GM21528 (cell line): ENCODE data around the gene TBC1D3I.
"Not testable (repeated sequence)": the region's sequence is repeated elsewhere in the genome, so short reads cannot be mapped to it uniquely, and the experiment has no call there.

Experiments
- ATAC-seq: cut with Tn5 transposase; IDR thresholded peaks from one replicate; pipeline ENCODE4 v1.9.1; 2021; ENCODE audit warnings: mild to moderate bottlenecking, moderate library complexity; ENCODE audit not compliant: unreplicated experiment, low FRiP score

TBC1D3I gene

GRCh38 chr17:36264470-36264869 is at the start of gene TBC1D3I:
Gene TBC1D3I, minus strand, starts transcription at chr17:36264570. Its CDS starts 1,585 bp downstream, at chr17:36262985.
- not testable (repeated sequence) for ATAC-seq

GRCh38 chr17:36295161-36295560 is 30.8 kb upstream of the TBC1D3I start:
- not testable (repeated sequence) for ATAC-seq

GRCh38 chr17:36289965-36290612 is 25.7 kb upstream of the TBC1D3I start:
- not testable (repeated sequence) for ATAC-seq

- ATAC-seq, result not testable (repeated sequence)
Observed at GRCh38 chr17:36284219-36284618, 19.8 kb upstream of the TBC1D3I start.

GRCh38 chr17:36283256-36283655 is 18.9 kb upstream of the TBC1D3I start:
- not testable (repeated sequence) for ATAC-seq

GRCh38 chr17:36242046-36242445 is 22.3 kb downstream of the TBC1D3I start:
- not testable (repeated sequence) for ATAC-seq

- ATAC-seq, result not testable (repeated sequence)
Observed at GRCh38 chr17:36229644-36230043, 34.7 kb downstream of the TBC1D3I start.

- ATAC-seq, result not testable (repeated sequence)
Observed at GRCh38 chr17:36222967-36223366, 41.4 kb downstream of the TBC1D3I start.

GRCh38 chr17:36221581-36222100 is 42.7 kb downstream of the TBC1D3I start:
- not testable (repeated sequence) for ATAC-seq

GRCh38 chr17:36220737-36221580 is 43.4 kb downstream of the TBC1D3I start:
- not testable (repeated sequence) for ATAC-seq

GRCh38 chr17:36219556-36219955 is 44.8 kb downstream of the TBC1D3I start:
- ATAC-seq, result not testable (repeated sequence)

- ATAC-seq, result not testable (repeated sequence)
Observed at GRCh38 chr17:36215406-36216308, 48.7 kb downstream of the TBC1D3I start.

GRCh38 chr17:36214918-36215317 is 49.5 kb downstream of the TBC1D3I start:
- ATAC-seq, result no peak

- no peak for ATAC-seq
Observed at GRCh38 chr17:36213695-36214094, 50.7 kb downstream of the TBC1D3I start.

GRCh38 chr17:36212966-36213365 is 51.4 kb downstream of the TBC1D3I start:
- no peak for ATAC-seq

GRCh38 chr17:36212272-36212605 is 52.1 kb downstream of the TBC1D3I start:
- no peak for ATAC-seq

GRCh38 chr17:36211484-36212271 is 52.7 kb downstream of the TBC1D3I start:
- ATAC-seq, result not testable (repeated sequence)

GRCh38 chr17:36210439-36211211 is 53.7 kb downstream of the TBC1D3I start, which contains the start of gene CCL4L2:
Gene CCL4L2, plus strand, starts transcription at chr17:36211063.
- peak; percentile 61 for ATAC-seq

GRCh38 chr17:36209575-36209974 is 54.8 kb downstream of the TBC1D3I start:
- ATAC-seq, result no peak
